GM21786 (cell line): ENCODE results near the gene IL1A.
A peak's percentile ranks its signal among the peaks of the same experiment; 100 is the strongest.

Experiments used
- ATAC-seq: cut with Tn5 transposase; IDR thresholded peaks from one replicate; pipeline ENCODE4 v1.9.1; 2021; ENCODE audit not compliant: unreplicated experiment

The IL1A gene

DNA sequence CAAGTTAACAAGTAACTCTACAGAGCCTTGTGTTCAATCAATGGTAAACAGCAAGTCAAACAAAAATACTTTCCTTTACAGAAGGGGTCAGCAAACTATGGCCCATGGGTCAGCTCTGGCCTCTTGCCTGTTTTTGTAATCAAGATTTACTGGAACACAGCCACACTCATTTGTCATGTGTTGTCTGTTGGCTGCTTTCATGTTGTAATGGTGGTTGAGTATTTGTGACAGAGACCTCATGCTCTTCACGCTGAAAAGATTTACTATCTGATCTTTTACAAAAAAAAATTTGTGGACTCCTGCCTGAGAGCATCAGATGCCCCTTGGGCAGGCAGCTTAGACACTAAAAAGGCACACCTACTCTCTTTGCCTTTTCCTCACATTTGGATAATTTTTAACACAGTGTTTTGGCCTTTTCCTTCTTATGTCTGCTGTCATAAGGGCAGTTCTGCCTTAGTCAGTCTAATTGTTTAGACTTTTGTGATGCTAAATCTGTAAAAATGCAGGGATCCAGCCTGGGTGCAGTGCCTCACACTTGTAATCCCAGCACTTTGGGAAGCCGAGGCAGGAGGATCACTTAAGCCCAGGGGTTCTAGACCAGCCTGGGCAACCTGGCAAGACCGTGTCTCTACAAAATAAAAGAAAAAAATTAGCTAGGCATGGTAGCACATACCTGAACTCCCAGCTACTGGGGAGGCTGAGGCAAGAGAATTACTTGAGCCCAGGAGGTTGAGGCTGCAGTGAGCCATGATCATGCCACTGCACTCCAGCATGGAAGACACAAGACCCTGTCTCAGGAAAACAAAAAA lies 34.0 kb upstream of the IL1A start:
- no peak for ATAC-seq

DNA sequence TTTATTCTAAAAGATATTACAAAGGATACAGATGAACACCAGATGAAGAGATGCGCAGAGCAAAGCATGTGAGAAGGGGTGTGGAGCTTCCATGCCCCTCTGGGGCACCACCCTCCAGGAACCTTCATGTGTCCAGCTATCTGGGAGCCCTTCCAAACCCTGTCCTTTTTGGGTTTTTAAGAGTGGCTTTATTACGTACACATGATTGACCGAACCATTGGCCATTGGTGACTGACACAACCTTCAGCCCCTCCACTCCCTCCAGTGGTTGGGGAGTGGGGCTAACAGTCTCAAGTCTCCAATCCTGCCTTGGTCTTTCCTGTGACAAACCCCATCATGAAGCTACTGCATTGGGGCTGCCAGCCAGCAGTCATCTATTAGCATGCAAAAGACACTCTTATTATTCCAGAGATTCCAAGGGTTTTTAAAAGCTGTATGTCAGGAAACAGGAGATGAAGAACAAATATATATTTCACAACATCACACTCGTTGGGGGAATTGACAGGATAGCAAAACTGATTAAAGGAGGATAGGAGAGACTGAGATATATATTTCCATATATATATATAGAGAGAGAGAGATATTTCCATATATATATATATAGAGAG lies 32.9 kb upstream of the IL1A start:
- ATAC-seq: no peak

DNA sequence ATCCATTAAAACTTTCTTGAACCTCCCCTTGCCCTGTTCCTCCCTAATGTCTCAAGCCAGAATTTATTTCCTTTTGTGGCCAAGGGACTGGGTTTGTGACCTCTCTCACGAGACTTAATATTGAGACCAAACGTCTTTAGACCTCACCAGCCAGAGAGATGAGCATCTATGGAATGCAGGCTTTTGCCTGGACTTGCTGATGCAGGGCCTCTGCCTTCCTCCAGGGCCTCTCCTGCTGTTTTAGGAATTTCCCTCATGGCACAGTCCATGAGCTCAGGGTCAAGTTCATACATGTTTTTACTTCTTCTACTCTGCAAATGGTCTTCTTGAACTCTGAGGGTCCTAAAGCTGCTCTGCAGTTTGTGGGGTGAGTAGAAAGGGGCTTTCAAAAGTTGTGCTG lies 30.0 kb upstream of the IL1A start:
- ATAC-seq: no peak

GRCh38 chr2:112813280-112813966 lies 29.1 kb upstream of the IL1A start:
- no peak for ATAC-seq

- no peak for ATAC-seq
Measured at GRCh38 chr2:112812318-112813267, 28.3 kb upstream of the IL1A start.

- no peak for ATAC-seq
Measured at GRCh38 chr2:112811841-112812306, 27.6 kb upstream of the IL1A start.

GRCh38 chr2:112811276-112811831 lies 27.1 kb upstream of the IL1A start:
- no peak for ATAC-seq

GRCh38 chr2:112809112-112809511 lies 24.8 kb upstream of the IL1A start:
- ATAC-seq: no peak

- ATAC-seq: no peak
Measured at GRCh38 chr2:112807233-112807807, 23.0 kb upstream of the IL1A start.

DNA sequence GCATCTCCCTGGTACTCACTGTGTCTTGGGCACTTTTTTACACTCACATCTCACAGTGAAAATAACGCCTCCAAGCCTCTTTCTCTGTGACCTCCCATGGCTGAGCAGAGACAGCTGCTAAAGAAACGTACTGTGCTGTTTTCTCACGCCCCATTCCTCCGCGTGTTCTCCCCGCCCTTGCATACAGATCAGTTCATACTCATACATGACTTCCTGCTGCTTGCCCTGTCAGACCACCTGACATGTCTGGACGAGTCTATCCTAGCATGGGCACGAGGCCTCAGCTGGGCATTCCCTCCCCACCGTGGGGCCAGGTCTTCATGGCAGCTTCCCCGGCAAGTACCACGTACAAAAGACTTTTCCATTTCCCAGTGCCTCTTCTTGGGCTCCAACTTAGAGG lies 21.2 kb upstream of the IL1A start:
- peak; percentile 63 for ATAC-seq

DNA sequence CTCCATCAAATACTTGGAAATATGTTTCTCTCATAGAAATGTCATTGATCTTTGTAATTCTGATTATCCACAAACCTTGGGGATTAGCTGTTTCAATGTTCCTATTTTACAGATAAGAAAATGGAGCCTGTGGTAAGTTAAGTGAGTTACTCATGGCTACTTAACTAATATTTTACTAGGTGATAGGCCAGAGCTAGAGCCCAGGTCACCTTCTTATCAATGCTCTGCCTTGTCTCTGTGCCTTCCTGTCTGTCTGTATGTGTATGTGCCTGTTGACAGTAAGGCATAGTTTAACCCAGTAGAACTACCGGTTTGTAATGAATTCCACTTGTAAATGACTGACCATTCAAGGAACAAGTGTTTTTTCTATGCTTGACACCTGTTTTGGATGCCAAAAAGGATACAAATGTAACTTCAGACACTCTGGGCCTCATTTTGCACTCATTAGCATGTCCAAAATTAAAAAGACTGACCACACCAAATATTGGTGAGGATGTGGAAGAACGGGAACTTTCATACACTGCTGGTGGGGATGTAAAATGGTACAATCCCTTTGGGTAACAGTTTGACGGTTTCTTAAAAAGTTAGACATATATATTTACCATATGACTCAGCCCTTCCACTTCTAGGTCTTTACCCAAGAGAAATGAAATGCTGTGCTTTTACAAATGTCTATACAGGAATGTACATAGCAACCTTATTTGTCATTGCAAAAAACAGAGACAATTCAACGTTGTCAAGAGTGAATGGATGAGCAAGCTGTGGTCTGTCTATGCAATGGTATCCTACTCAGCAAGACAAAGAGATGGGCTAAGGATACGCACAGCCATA lies 19.6 kb upstream of the IL1A start:
- ATAC-seq: peak; percentile 44

- ATAC-seq: no peak
Measured at GRCh38 chr2:112800881-112801583, 16.7 kb upstream of the IL1A start.

- no peak for ATAC-seq
Measured at GRCh38 chr2:112798979-112799975, 15.0 kb upstream of the IL1A start.

GRCh38 chr2:112796486-112796885 lies 12.2 kb upstream of the IL1A start:
- ATAC-seq: no peak

DNA sequence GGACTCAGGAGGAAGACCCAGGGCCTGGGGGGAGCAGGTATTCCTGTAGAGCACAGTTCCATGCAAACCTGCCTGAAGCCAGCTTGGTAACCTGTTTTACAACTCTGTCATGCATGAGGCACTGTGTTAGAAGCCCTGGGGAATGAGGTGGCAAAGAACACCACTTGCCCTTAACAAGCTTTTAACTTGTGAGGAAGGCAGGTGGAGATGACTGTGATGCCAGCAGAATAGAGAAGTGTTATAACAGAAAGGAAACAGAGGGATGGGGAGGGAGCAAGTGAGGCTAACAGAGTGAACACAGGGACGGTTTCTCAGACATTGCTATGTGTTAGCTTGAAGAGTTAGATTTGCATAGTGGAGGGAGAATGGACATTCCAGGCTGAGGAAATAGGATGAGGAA lies 11.5 kb upstream of the IL1A start:
- no peak for ATAC-seq

GRCh38 chr2:112794841-112795240 lies 10.5 kb upstream of the IL1A start:
- ATAC-seq: no peak

- ATAC-seq: peak; percentile 85
Measured at GRCh38 chr2:112794131-112794733, 9.9 kb upstream of the IL1A start.
